Stimulated activated CD8-positive, alpha-beta memory T cell treated with anti-CD3 and anti-CD28 coated beads, Interleukin-7, amount 100 ng/mL, for 48 hours (primary cell): Measurements from ENCODE around the gene TMX3.

ENCODE experiments used
- DNase-seq, 2 donors: peaks; one replicate each; pipeline ENCODE4 v3.0.0-alpha.2; 2020; ENCODE audit warnings: low read depth in 1 of 2; ENCODE audit errors: extremely low read depth in 1 of 2

TMX3 gene, protein sequence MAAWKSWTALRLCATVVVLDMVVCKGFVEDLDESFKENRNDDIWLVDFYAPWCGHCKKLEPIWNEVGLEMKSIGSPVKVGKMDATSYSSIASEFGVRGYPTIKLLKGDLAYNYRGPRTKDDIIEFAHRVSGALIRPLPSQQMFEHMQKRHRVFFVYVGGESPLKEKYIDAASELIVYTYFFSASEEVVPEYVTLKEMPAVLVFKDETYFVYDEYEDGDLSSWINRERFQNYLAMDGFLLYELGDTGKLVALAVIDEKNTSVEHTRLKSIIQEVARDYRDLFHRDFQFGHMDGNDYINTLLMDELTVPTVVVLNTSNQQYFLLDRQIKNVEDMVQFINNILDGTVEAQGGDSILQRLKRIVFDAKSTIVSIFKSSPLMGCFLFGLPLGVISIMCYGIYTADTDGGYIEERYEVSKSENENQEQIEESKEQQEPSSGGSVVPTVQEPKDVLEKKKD

DNA sequence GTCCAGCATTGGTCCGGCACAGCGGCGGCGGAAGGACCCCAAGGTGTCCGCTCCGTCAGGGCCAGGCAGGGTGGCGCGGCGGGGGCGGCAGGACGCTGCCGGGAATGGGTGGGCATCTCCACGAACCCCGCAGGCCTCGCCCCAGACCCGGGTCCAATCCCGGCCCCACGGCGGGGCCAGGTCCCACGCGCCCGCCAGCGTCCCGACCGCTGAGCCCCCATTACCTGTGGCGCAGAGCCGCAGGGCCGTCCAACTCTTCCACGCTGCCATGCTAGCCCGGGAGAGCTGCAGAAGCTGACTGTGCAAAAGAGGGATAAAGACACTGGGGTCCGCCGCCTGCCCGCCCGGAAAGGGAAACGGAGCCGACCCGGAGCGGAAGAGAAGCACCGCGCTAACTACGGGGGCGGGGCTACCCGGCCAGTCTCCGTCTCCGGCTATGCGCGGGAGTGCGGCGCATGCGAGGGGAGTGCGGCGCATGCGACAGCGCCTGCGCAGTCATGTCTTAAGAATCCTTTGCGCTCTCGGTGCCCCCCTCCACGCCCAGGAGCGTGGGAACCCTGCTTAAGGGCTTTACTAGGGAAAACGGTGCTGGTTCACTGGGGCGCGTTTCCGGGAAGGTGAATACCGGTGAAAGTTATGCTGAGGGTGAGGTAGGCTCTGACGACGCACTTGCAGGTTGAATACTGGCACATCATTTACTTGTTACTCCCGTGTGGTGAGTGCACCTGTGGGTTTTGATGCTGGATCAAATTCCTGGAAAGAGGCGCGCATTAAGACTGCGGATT lies at the start of gene TMX3:
Gene TMX3, minus strand, starts transcription at position 397 of the 785 bp plus-strand sequence. Its CDS starts 127 bp downstream, at position 270.
- DNase-seq: peak; percentile 85 to 92

DNA sequence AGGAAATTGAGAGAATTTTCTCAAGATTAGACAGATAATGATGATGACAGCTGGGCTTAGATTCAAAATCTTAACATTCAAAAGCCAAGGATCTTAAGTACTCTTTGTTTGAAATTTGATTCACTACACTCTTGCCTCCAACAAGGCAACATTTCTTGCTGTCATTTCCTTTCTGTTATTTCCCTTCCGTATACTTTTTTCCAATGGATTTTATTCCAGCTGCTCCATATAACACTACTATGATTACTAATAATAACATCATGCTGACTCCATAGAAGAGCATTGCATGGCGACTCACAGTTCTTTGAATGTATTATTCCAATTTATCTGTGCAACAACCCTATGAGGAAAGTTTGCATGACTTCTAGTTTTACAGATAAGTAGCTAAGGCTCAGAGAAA lies 49.1 kb upstream of the TMX3 start:
- no peak for DNase-seq

DNA sequence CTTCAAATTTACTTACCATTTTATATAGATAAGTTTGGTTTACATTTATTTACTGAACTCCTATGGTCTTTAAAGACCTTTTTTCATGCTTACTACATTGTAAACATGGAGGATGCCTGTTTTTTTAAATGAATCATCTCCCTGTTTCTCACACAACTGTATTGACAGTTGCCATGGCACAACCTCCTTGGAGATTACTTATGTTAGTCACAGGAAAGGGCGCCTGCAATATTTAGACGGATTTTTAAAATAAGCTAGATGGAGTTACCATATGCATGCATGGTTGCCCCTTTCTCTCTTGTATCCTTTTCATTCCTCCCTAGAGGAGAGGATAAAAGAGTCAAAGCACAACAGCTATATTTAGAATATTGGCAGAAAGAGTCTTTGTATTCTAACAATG lies 48.2 kb upstream of the TMX3 start:
- no peak for DNase-seq

DNA sequence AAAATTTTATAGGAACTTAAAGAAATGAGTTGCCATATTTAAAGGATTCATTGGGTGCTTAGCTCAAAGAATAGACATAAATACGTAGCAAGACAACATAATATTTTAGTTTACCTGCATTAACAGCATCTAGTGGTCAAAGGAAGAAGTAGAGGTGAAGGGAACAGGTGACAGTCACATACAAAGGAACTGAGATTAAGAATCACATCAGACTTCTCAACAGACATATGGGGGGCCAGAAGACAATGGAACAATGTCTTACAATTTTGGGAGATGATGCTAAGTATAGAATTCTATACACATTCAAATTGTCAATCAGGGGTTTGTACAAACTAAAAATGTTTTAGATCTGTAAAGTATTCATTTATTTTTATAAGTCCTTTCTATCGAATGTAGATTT lies 44.4 kb upstream of the TMX3 start:
- DNase-seq: no peak

DNA sequence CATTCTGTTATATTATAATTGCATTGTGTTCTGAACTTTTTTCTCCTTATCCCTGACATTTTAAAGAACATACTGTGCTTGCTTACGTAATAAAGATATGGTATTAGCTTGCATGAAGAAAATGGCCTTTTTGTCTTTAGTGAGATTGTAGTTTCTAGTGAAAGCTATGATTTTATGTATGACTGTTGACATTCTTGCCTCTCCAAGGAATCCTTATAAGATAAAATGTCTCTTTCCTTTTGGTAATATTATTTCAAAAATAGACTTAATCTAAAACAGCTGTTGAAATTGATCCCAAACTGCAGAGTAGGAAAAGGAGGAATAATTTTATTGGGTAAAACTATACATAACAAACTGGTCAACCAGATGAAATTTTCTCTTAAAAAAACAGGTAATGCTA lies 42.2 kb upstream of the TMX3 start:
- no peak for DNase-seq

DNA sequence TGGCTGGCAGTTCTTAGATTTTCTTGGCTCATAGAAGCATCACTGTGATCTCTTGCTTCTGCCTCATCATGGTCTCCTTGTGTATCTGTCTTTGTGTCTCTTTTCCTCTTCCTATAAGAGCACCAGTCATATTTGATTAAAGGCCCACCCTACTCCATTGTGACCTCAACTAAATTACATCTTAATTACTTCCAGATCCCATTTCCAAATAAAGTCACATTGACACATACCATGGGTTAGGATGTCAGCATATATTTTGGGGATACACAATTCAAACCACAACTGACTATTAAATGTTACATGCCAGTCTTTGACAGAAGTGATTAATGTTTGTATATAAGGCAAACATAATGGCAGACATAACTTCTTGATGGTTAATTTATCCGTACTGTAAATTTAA lies 27.3 kb upstream of the TMX3 start:
- DNase-seq: no peak

DNA sequence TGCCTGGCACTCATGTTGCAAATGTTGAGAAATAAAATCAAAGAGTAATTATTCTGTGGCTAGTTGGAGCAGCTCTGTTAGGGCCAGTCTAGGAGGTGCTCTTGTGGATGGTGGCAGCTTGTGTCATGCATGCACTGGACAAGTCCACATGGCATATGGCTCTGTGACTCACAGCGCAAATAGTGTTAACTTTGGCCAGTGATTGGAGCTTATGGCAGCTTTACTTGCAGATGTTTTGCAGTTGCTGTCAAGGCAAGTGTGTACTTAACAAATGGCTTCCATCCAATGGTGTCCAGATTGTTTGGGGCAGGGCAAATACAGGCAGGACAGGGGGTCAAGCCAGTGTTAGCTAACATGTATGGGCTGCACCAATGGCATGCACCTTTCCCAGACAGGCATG lies 26.1 kb upstream of the TMX3 start:
- no peak for DNase-seq

DNA sequence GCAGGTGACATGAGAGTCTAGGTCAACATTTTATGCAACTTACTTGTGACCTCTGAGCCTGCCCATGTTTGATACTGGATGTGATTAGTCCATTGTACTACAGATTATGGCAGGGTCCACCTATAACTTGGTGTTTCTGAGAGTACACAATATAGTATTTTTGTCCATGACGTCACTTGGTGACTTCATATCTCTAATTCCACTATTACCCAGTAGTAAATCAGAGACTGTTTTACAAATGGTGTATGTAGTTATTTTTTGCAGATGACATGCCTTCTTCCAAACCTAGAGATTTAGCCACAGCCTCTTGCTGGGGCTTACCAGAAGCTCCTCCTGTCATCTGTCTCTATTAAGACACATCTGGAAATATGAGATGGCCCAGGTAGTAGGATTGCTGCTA lies 24.6 kb upstream of the TMX3 start:
- DNase-seq: no peak

DNA sequence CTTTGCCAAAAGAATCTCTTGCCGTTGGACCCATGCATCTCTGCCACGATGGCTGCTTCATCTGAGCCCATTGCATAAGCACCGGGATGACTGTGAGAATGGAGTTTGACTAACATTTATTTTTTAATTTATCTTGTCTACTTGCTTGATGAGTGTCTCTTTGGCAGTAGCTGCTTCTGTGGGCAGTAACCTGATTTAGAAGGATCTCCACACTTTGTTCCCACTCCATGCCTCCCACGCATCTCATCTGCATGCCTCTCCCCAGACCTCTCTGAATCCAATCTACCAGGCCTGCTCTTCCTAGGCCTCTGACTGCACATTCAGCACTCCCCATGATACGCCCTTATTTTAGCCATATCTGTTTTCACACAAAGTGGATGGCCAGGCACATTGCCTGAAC lies 23.7 kb upstream of the TMX3 start:
- no peak for DNase-seq

DNA sequence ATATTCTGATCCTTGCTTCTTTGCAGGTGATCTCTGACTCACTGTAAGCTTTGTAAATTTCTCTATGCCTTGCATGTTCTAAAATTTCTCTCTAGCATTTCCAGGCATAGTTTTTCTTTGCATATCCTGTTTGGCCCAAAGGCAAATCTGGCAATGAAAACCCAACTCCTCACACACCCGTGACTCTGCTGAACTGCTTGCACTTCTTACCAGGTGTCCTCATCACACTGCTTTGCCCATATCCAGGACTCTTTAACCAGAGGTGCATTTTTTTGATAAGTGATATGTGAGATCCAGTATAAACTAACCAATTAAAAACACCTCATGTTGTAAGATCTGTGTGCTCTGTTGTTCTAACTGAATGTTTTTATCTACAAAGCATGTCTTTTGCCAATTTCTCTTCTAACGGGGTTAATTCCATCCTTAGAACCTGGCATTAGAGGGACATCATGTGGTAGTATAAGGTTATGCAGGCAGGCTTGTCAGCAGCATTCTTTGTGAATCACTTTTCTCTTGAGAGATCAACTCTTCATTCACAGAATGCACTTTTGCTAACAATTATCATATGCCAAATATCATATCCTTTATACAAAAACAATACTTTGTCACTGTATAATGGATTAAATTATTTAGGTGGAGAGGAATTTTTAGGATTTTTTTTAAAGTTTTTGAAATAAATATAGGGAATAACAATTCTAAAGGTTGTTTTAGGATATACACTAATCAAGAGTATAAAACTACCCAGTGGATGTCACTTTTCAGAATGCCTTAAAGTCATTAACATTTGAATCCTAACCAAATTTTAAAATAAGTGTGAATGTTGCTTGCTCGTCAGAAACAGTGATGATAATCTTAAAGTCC lies 20.8 kb upstream of the TMX3 start:
- DNase-seq: no peak

DNA sequence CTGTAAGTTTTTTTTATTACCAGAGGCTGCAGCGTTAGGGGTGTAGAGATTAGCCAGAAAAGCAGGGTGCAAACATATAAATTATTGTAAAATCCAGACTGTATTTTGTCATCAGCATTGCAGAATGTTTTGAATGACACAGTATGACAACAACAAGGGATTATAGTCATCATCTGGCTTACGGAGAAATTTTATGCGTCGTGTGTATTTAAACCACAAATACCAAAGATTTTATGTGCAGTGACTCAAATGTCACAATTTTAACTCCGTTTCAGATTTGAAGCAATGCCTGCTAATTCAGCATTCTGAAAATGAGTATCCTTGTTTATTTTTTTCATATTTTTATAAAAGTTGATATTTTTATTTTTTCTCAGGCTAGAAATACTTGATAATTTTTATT lies 19.4 kb upstream of the TMX3 start:
- no peak for DNase-seq

DNA sequence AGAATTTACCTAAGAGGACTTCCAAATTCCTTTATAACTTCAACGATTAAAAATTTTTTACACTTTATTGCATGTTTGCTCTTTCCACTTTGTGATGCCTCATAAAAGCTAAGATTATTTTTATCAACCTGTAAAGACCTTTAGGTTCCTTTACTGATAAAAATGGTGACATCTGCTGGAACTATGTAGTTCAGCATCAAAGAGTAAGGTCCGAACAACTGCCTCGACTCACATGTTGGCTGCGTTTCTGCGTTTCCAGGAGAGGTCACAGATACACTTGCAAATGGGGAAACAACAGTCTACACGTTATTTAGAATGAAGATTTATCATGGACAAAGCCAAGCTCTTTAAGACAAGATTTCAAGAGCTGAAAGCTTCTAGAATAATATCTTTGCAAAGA lies 18.8 kb upstream of the TMX3 start:
- DNase-seq: no peak

DNA sequence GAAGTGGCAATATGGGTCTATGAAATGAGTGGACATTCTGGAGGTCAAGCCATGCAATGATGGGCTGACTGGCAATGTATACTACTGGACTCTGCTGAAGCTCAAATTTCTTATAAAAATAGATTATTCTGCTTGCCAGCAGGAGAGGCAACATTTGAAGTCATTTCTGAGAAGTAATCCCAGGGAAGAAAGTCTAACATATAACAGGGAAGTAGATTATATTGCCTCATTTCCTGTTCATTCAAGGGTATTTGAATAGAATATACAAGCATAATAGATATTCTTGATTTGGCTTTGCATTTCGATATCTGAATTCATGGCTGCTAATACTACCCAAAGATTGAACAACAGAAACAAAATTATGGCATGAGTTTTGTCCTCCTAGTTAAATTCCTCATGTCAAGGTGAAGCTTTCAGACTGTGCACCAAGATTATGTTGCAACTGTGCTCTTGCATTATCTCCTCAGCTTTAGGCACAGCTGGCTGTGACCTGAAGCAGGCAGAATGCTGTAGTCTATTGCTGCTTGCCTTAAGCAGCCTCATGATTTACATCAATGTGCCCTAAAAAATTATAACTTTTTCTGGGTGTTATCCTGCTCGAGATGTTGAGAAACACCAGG lies 13.3 kb upstream of the TMX3 start:
- no peak for DNase-seq

DNA sequence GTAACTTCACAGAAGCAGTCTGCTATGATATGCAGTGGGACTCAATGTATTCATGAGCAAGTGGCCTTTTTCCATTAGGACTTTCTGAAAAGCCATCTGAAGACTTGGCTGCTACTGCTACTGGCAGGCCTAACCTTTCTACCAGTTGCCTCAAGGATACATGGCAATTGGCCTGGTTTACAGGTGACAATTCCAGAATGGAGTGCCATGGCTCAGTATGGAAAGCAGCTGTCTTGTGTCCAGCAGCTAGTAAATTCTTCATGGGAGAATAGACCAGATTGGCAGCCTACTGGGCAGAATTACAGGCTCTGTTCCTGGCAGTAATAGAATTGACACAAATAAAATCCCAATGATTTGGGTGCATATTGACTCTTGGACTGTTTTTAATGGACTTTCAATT lies 12.6 kb upstream of the TMX3 start:
- DNase-seq: no peak

DNA sequence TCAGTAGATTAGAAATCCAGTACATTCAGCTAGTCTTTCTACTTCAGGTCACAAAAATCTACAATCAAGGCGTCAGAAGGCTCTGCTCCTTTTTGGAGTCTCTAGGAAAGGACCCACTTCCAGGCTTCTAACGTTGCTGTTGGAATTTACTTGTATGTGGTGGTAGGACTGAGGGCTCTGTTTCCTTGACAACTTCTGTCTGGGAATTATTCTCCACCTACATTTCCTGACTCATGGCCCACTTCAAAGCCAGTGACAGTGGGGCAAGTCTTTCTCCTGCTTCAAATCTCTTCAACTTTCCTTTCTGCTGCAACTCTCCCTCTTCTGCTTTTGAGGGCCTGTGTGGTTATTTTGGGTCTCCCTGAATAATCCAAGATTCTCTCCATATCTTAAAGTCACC lies 10.4 kb upstream of the TMX3 start:
- no peak for DNase-seq

DNA sequence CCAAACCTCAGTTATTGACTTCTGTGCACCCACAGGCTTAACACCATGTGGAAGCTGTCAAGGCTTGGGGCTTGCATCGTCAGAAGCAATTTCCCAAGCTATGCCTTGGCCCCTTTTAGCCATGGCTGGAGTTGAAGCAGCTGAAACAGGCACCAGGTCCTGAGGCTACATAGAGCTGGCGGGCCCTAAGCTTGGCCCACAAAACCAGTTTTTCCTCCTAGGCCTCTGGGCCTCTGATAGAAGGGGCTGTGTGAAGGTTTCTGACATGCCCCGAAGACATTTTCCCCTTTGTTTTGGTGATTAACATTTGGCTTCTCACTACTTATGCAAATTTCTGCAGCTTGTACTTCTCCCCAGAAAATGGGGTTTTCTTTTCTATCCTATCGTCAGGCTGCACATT lies 9.1 kb upstream of the TMX3 start:
- DNase-seq: no peak

DNA sequence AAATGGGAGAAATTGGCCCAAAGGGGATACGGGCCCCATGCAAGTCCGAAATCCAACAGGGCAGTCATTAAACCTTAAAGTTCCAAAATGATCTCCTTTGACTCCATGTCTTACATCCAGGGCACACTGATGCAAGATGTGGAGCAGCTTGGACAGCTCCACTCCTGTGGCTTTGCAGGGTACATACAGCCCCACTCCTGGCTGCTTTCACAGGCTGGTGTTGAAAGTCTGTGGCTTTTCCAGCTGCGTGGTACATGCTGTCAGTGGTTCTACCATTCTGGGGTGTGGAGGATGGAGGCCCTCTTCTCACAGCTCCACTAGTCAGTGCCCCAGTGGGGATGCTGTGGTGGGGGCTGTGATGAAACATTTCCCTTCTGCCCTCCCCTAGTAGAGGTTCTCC lies 8.6 kb upstream of the TMX3 start:
- DNase-seq: no peak

DNA sequence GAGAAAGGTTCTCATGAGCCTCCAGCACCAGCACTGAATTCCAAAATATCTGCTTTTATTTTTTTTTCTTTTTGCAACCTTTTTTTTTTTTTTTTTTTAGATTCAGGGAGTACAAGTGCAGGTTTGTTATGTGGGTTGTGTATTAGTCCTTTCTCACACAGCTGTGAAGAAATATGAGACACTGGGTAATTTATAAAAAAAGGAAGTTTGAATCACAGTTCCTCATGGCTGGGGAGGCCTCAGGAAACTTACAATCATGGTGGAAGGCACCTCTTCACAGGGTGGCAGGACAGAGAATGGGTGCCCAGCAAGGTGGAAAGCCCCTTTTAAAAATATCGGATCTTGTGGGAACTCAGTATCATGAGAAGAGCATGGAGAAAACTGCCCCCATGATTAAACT lies 7.9 kb upstream of the TMX3 start:
- no peak for DNase-seq

DNA sequence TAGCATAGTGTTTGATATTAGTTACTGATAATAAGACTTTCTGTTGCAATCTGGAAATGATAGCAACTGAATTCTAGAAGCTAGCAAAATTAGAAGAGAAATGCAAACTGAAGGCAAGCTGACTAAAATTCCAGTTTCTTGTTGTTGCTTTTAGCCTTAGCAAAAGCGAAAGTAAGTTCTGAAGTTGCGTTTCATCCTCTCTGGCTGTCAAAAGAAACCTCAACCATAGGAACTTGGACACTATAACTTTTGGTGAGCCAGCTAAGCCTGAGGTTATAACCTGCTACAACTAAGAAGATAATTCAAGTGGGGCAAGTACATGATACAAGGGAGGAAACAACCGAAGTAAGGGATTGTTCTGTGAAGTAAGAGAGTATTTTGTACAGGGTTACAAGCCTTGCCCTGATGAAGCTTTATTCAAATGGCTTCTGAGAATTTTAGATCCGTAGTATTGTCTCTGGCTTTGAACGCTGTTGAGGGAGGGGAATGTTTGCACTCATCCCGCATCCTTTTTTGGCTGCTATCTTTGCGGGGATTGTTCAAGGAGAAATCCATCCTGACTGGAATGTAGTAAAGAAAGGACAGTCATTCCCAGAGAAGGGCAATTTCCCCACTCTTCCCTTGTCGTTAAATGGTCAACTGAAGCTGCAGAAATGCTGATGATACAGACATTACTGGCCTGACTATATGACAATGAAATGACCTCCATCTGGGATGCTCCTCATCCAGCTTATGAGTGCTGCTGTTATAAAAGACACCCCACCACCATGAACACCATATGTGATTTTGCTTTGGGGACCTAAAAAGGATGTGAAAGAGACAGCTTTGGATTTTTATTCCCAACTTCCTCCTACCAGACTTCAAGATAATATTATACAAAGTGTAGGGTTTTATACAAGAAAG lies 7.0 kb upstream of the TMX3 start:
- DNase-seq: no peak

DNA sequence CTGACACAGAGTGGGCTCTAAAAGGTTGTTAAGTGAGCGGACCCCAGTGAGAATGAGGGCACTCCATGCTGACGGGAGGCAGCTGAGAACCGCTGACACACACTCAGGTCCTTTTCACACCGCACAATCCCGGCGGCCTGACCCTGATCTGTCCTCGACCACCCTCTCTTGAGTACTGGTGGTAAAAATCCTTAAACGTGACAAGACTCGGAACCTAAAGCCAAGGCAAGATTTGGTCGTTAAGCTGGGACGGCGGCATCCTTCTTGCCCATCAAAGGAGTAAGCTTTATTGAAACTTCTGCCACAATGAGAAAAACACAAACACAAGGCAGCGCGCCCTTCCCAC lies 569 bp downstream of the TMX3 start:
- no peak for DNase-seq
